Hepatocyte (in vitro differentiated cells): Measurements from ENCODE around the gene SLC5A1. TPM values are rescaled to one million over a fixed set of nuclear protein-coding genes. Genes with fewer than 3 reads are reported as not detected.

ENCODE experiments used
- DNase-seq: peaks from one replicate; pipeline ENCODE4 v3.0.0-alpha.2; 2016; ENCODE audit warnings: low spot score
- H2AFZ ChIP-seq: fragments of 200-600 bp; sonication (generic); 2 replicates; pipeline ENCODE4 v1.6.0; 2016; ENCODE audit warnings: antibody characterized with exemption, mild to moderate bottlenecking
- H3K27ac ChIP-seq: fragments of 200-600 bp; sonication (generic); 2 replicates; pipeline ENCODE4 v1.5.1; 2016; ENCODE audit warnings: mild to moderate bottlenecking
- H3K27me3 ChIP-seq: fragments of 200-600 bp; sonication (generic); 2 replicates; pipeline ENCODE4 v1.6.1; 2016
- H3K36me3 ChIP-seq: fragments of 200-600 bp; sonication (generic); replicated peaks from 2 replicates; pipeline ENCODE4 v1.5.1; 2016; ENCODE audit warnings: low read depth; ENCODE audit not compliant: insufficient read depth
- H3K4me1 ChIP-seq: fragments of 200-600 bp; sonication (generic); 2 replicates; pipeline ENCODE4 v1.5.1; 2016; ENCODE audit warnings: mild to moderate bottlenecking, moderate library complexity; ENCODE audit not compliant: insufficient read depth
- H3K4me2 ChIP-seq: fragments of 200-600 bp; sonication (generic); 2 replicates; pipeline ENCODE4 v1.6.0; 2016
- H3K4me3 ChIP-seq: fragments of 200-600 bp; sonication (generic); 2 replicates; pipeline ENCODE4 v1.5.1; 2016; ENCODE audit warnings: mild to moderate bottlenecking
- H3K79me2 ChIP-seq: fragments of 200-600 bp; sonication (generic); 2 replicates; pipeline ENCODE4 v1.6.0; 2017; ENCODE audit warnings: mild to moderate bottlenecking
- H3K9me2 ChIP-seq: fragments of 200-600 bp; sonication (generic); replicated peaks from 2 replicates; pipeline ENCODE4 v1.6.0; 2017; ENCODE audit warnings: mild to moderate bottlenecking; ENCODE audit not compliant: insufficient read depth
- H3K9me3 ChIP-seq: fragments of 200-600 bp; sonication (generic); 2 replicates; pipeline ENCODE4 v1.5.1; 2016; ENCODE audit warnings: low read depth, mild to moderate bottlenecking
- H4K20me1 ChIP-seq: fragments of 200-600 bp; sonication (generic); 2 replicates; pipeline ENCODE4 v1.6.0; 2016; ENCODE audit warnings: mild to moderate bottlenecking; ENCODE audit not compliant: insufficient read depth, poor library complexity, severe bottlenecking
- CTCF ChIP-seq: fragments of 200-600 bp; sonication (generic); IDR thresholded peaks from 2 replicates; pipeline ENCODE4 v1.5.1; 2016; ENCODE audit warnings: antibody characterized with exemption, mild to moderate bottlenecking; ENCODE audit not compliant: poor library complexity
- EZH2 ChIP-seq: fragments of 200-600 bp; sonication (generic); IDR thresholded peaks from 2 replicates; pipeline ENCODE4 v1.6.1; 2016; ENCODE audit warnings: antibody characterized with exemption, mild to moderate bottlenecking, borderline replicate concordance
- EZH2phosphoT487 ChIP-seq: fragments of 200-600 bp; sonication (generic); IDR thresholded peaks from one replicate; pipeline ENCODE4 v1.6.1; 2018; ENCODE audit warnings: antibody characterized with exemption, mild to moderate bottlenecking, low read depth, moderate library complexity; ENCODE audit not compliant: unreplicated experiment, severe bottlenecking
- WGBS: methylation state at CpG from one replicate; pipeline ENCODE4 v1.1.6; 2016; ENCODE audit warnings: low lambda C conversion rate; ENCODE audit errors: missing lambda C conversion rate; 5-methylcytosine and 5-hydroxymethylcytosine counted together
- polyA plus RNA-seq: library from polyadenylated mRNA; unstranded; fragments of >200 nt; fragmentation: Nextera tagmentation; extraction: Ambion mirVana; gene quantifications from 2 replicates; pipeline ENCODE4 v1.2.1, GENCODE V29; 2016
- total RNA-seq: library from RNA; depleted of rRNA; stranded (reverse); fragments of >200 nt; gene quantifications from 2 replicates; pipeline ENCODE4 v1.2.3, GENCODE V29; 2014

The SLC5A1 gene
- total RNA-seq (7.3 and 7.4 TPM in 2 replicates), polyA plus RNA-seq (3.0 and 4.4 TPM in 2 replicates)

GRCh38 chr22:32042924-32043323 lies at the start of gene SLC5A1:
Gene SLC5A1, plus strand, starts transcription at chr22:32043261. Its CDS starts 21 bp downstream, at chr22:32043282.
- H3K27me3 ChIP-seq: no peaks in the 10 kb centered on the region
- no peaks in the 10 kb centered on the region for H3K9me2 ChIP-seq
- H3K4me2 ChIP-seq: no peak within 1 kb of the TSS
- no peak for TF ChIP-seq EZH2
- TF ChIP-seq CTCF: no peak
- no peak for TF ChIP-seq EZH2phosphoT487
- H2AFZ ChIP-seq: no peak within 1 kb of the TSS
- H3K79me2 ChIP-seq: no peaks in the 10 kb centered on the region
- no peaks in the 10 kb centered on the region for H3K9me3 ChIP-seq
- H3K4me3 ChIP-seq: no peak within 1 kb of the TSS
- no peak within 1 kb of the TSS for H3K27ac ChIP-seq
- no peaks in the 10 kb centered on the region for H3K36me3 ChIP-seq
- WGBS: 87% methylated on average over 20 of the region's 21 CpGs
- no peak for DNase-seq
- no peaks in the 10 kb centered on the region for H4K20me1 ChIP-seq
- no peaks in the 10 kb centered on the region for H3K4me1 ChIP-seq

GRCh38 chr22:31995046-31995445 lies 48.0 kb upstream of the SLC5A1 start:
- no peaks in the 10 kb centered on the region for H3K9me3 ChIP-seq
- no peaks in the 10 kb centered on the region for H3K79me2 ChIP-seq
- no peak for DNase-seq
- no peak overlapping the region for H3K27ac ChIP-seq
- H3K9me2 ChIP-seq: no peaks in the 10 kb centered on the region
- H3K4me3 ChIP-seq: no peak overlapping the region
- no peak overlapping the region for H3K4me2 ChIP-seq
- TF ChIP-seq EZH2phosphoT487: no peak
- no peak for TF ChIP-seq EZH2
- no peak for TF ChIP-seq CTCF
- WGBS: 76% methylated on average over 3 of the region's 3 CpGs
- H2AFZ ChIP-seq: no peak overlapping the region
- no peaks in the 10 kb centered on the region for H3K27me3 ChIP-seq
- H3K36me3 ChIP-seq: no peaks in the 10 kb centered on the region
- no peaks in the 10 kb centered on the region for H3K4me1 ChIP-seq
- H4K20me1 ChIP-seq: no peaks in the 10 kb centered on the region

GRCh38 chr22:31995807-31996206 lies 47.3 kb upstream of the SLC5A1 start:
- no peaks in the 10 kb centered on the region for H3K9me2 ChIP-seq
- H2AFZ ChIP-seq: no peak overlapping the region
- H3K4me1 ChIP-seq: no peaks in the 10 kb centered on the region
- no peak overlapping the region for H3K4me2 ChIP-seq
- no peak for TF ChIP-seq CTCF
- TF ChIP-seq EZH2: no peak
- TF ChIP-seq EZH2phosphoT487: no peak
- H3K27ac ChIP-seq: no peak overlapping the region
- H3K27me3 ChIP-seq: no peaks in the 10 kb centered on the region
- DNase-seq: no peak
- no peak overlapping the region for H3K4me3 ChIP-seq
- no peaks in the 10 kb centered on the region for H3K79me2 ChIP-seq
- WGBS: 64% methylated on average over 3 of the region's 3 CpGs
- H3K9me3 ChIP-seq: no peaks in the 10 kb centered on the region
- H3K36me3 ChIP-seq: no peaks in the 10 kb centered on the region
- H4K20me1 ChIP-seq: no peaks in the 10 kb centered on the region
